ENCODE measurements around the gene ANKRD33.

DNA sequence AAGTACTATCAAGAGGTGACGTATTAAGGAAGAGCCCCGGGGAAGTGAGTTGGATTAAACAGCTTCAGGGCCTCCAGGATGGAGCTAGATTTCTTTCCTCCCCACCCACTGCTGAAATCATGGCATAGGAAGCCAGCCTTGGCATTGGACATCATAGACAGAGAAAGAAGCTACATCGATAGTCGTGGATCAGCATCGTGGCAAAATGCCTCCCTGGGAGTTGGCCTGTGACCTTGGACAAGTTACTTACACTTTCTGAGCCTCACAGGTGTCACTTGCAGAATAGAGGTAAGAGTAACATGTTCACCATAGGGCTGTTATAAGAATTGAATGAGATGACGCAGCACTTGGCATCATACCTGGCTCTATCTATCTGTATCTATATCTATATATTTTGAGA is 5.9 kb downstream of the ANKRD33 start:
- TF ChIP-seq, protein P1, sequence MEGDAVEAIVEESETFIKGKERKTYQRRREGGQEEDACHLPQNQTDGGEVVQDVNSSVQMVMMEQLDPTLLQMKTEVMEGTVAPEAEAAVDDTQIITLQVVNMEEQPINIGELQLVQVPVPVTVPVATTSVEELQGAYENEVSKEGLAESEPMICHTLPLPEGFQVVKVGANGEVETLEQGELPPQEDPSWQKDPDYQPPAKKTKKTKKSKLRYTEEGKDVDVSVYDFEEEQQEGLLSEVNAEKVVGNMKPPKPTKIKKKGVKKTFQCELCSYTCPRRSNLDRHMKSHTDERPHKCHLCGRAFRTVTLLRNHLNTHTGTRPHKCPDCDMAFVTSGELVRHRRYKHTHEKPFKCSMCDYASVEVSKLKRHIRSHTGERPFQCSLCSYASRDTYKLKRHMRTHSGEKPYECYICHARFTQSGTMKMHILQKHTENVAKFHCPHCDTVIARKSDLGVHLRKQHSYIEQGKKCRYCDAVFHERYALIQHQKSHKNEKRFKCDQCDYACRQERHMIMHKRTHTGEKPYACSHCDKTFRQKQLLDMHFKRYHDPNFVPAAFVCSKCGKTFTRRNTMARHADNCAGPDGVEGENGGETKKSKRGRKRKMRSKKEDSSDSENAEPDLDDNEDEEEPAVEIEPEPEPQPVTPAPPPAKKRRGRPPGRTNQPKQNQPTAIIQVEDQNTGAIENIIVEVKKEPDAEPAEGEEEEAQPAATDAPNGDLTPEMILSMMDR (conservative IDR thresholded peaks at IDR 0.05; ENCODE audit: low read depth, low read length), result no peak
- no peak for TF ChIP-seq EZH2phosphoT487 (IDR thresholded peaks at IDR 0.05; ENCODE audit: borderline replicate concordance, low read length)
